Coronary artery (tissue), 2 donors: ENCODE measurements around the gene UBC.

ENCODE experiments used
- DNase-seq: peaks from one replicate; pipeline ENCODE4 v3.0.0-alpha.2; 2017; ENCODE audit warnings: low spot score
- H3K27ac ChIP-seq, 2 donors: fragments of 200-600 bp; sonication (generic); one replicate each; pipeline ENCODE4 v1.5.1; 2016 to 2019
- H3K4me3 ChIP-seq: fragments of 200-600 bp; sonication (generic); 2 replicates; pipeline ENCODE4 v1.5.1; 2016; ENCODE audit warnings: mild to moderate bottlenecking, moderate library complexity
- TF ChIP-seq, protein P1 (sequence below): fragments of 200-600 bp; sonication (generic); IDR thresholded peaks from one replicate; pipeline ENCODE4 v1.5.1; 2019; ENCODE audit warnings: antibody characterized with exemption

UBC gene

DNA sequence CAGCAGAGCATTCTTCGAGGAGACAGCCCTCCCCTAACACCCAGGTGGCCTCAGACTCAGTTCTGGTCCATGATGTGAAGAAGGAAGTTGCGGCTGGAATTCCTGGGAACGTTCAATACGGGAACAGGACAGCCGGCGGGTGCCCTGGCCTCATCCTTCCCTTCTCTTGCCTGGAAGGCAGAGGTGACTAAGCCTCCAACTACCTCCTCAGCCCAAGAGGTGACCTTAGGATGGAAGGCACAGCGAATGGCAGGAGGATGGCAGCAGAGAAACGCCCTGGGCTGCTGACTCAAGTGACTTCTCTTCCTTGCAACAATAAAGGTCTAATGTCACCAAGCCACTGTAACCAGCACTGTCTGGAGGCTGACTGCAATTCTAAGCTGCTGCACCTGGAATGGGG, 38.4 kb upstream of the UBC start:
- TF ChIP-seq, protein P1, sequence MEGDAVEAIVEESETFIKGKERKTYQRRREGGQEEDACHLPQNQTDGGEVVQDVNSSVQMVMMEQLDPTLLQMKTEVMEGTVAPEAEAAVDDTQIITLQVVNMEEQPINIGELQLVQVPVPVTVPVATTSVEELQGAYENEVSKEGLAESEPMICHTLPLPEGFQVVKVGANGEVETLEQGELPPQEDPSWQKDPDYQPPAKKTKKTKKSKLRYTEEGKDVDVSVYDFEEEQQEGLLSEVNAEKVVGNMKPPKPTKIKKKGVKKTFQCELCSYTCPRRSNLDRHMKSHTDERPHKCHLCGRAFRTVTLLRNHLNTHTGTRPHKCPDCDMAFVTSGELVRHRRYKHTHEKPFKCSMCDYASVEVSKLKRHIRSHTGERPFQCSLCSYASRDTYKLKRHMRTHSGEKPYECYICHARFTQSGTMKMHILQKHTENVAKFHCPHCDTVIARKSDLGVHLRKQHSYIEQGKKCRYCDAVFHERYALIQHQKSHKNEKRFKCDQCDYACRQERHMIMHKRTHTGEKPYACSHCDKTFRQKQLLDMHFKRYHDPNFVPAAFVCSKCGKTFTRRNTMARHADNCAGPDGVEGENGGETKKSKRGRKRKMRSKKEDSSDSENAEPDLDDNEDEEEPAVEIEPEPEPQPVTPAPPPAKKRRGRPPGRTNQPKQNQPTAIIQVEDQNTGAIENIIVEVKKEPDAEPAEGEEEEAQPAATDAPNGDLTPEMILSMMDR, result no peak
- H3K4me3 ChIP-seq, result no peak overlapping the region
- DNase-seq, result no peak
- H3K27ac ChIP-seq, result no peak overlapping the region

DNA sequence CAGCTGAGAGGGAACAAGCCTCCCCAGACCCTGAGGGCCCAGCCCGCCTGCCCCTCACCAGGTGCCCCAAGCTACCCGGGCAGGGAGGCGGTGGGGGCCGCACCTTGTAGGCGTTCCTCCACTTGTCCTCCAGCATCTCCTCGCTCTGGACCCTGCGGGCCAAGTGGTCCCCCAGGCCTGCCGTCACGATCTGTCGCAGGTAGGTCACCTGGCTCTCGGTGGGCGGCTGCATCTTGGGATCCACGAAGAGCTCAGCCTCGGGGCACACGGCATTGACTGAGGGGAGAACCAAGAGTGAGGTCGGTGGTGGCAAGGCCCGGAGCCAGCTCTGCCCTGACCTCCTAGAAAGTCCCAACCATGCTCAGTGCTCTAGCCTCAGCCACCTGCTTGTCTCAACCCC, 37.8 kb upstream of the UBC start:
- DNase-seq, result no peak
- no peak overlapping the region for H3K27ac ChIP-seq
- H3K4me3 ChIP-seq, result no peak overlapping the region
- TF ChIP-seq, protein P1, result no peak

DNA sequence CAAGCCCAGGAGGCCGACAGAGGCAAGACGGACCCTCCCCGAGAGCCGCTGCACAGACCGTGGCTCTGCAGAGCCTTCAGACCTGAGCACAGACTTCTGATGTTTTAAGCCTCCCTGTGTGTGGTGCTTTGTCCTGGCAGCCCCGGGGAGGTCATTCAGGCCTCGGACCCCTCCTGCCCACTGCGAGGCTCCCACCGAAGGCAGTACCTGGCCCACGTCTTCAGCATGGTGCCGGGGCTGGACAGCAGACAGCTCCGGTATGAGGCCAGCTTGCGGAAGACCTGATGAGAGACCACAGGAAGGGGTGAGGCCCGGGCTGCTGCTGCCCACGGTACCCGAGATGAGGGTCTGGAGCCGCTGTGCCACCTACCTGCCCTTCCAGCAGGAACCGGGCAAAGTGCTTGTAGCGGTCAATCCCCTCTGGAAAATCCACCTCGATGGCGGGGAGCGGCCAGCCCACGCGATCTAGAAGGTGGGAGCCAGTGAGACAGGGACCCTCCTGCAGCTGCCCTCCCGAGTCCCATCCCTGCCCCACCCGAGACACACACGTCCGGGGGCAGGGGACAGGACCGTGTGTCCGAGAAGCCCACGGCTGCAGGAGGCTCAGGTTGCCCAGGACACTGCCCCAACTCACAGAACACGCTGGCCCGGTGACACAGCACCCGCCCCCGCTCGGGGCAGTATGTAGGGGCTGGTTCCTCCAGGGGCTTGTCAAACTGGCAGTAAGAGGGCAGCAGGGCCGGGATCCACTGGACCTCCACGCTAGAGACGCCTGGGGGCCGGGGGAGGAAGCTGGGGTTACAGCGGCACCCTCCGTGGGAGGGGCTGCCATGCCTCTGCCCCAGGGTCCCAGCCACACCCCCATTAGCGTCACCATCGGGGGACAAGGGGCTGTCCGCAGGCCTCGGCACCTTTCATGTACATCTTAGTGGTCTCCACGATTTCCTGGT, 35.6 kb upstream of the UBC start:
- TF ChIP-seq, protein P1, result no peak
- Histone ChIP-seq H3K27ac (no peak overlapping the region), H3K4me3 (no peak overlapping the region)
- no peak for DNase-seq

DNA sequence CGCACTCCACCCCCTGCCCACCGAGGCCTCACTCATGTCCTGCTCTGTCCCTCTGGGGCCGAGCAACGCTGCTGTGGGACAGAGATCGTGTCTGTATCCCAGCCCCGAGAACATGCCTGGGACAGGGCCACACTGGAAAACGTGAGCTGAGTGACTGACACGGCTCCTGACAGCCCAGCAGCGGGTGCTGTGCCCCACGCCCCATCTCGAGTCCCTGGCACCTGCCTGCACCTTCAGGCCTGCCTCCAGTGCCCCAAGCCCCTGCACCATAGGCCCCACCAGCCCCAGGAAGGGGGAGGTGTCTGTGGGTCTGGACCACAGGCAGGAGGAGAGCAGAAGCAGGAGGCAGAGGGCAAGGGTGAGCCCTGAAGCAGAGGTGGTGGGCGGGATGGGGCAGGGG, 34.6 kb upstream of the UBC start:
- Histone ChIP-seq H3K4me3 (no peak overlapping the region), H3K27ac (no peak overlapping the region)
- DNase-seq, result no peak
- TF ChIP-seq, protein P1, result no peak

DNA sequence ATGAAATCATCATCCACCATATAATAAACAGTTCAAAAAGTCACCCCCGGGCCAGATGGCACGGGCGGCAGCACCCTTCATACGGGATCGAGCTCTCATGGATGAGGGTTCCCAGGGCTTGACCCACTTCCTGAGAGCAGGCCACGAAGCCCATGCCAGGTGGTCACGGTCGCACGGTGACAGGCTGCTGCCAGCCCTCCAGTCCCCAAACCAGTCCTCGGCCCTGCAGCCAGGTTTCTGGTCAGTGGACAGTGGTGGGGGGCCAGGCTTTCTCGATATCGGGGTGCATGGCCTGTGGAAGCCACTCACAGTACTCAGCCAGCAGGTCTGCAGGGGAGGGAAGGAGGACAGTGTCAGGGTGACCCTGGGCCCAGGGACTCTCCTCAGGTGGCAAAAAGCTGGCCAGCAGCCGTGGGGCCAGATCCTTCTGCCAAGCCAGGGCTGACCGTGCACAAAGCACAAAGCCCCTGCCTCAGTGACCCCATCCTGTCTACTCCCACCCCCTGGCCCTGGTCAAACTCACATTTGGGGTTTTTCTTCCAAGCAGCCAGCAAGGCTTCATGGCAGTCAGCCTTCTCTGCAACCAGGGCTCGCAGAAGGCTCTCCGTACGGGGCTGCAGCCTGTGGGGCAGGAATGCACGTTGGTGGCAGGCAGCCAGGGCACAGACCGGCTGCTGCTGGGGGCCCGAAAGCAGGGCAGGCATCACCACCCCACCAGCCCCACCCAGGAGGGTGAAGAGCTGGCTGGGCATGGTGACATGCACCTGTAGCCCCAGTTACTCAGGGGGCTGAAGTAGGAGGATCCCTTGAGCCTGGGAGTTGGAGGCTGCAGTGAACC, 33.3 kb upstream of the UBC start:
- Histone ChIP-seq H3K4me3 (no peak overlapping the region), H3K27ac (no peak overlapping the region)
- no peak for DNase-seq
- TF ChIP-seq, protein P1, result no peak

DNA sequence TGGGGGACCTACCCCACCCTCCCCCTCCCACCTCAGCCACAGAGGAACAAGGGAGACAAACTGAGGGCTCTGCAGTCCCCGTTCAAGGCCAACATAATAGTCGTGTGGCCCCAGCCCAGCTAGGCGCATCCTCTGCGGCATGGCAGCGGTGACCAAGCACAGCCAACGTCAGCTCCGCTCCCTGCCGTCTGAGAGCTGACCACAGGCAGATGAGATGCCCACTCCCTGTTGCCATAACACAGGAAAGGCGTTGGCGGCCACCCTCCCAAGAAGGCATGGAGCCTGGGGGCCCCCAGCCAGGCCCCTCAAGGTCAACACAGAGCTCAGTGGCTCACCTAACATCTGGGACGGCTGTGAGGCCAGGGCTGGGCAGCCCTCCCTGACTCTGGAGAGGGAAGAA, 32.6 kb upstream of the UBC start:
- no peak overlapping the region for H3K27ac ChIP-seq
- TF ChIP-seq, protein P1, result no peak
- no peak overlapping the region for H3K4me3 ChIP-seq
- no peak for DNase-seq
